Neutrophil (primary cell): ENCODE data around the gene MDFIC.

ENCODE experiments used
- H3K27ac ChIP-seq: fragments of 200-600 bp; sonication (generic); 2 replicates; pipeline ENCODE4 v1.5.1; 2016; ENCODE audit warnings: mild to moderate bottlenecking, moderate library complexity
- H3K27me3 ChIP-seq: fragments of 200-600 bp; sonication (generic); 2 replicates; pipeline ENCODE4 v1.6.0; 2016; ENCODE audit warnings: mild to moderate bottlenecking
- H3K36me3 ChIP-seq: fragments of 200-600 bp; sonication (generic); 2 replicates; pipeline ENCODE4 v1.5.1; 2017
- H3K4me1 ChIP-seq, 2 experiments: fragments of 200-600 bp in 1 of 2; sonication (generic) in 1 of 2; 1 replicate in 1 of 2; 2 replicates in 1 of 2; pipeline versions ENCODE4 v1.5.1 to v1.6.1; 2013 to 2016; ENCODE audit warnings: low read depth in 1 of 2, low read length in 1 of 2, mild to moderate bottlenecking in 1 of 2, moderate library complexity in 1 of 2; ENCODE audit not compliant: control insufficient read depth in 1 of 2, insufficient read depth in 1 of 2
- H3K4me3 ChIP-seq, 2 experiments: fragments of 200-600 bp in 1 of 2; sonication (generic) in 1 of 2; 1 replicate in 1 of 2; 2 replicates in 1 of 2; pipeline ENCODE4 v1.5.1; 2013 to 2016; ENCODE audit warnings: low read depth in 1 of 2, low read length in 1 of 2, mild to moderate bottlenecking in 1 of 2, moderate library complexity in 1 of 2
- H3K9me3 ChIP-seq: fragments of 200-600 bp; sonication (generic); 2 replicates; pipeline ENCODE4 v1.5.1; 2016
- CTCF ChIP-seq: fragments of 200-600 bp; sonication (generic); IDR thresholded peaks from 2 replicates; pipeline ENCODE4 v1.5.1; 2016; ENCODE audit warnings: antibody characterized with exemption

Gene MDFIC

GRCh38 chr7:114922026-114922651, at the start of gene MDFIC:
TSS of gene MDFIC (plus strand) at chr7:114922094. CDS start at chr7:114923034, 940 bp downstream.
- peaks cover 10 to 20% of the 10 kb centered on the region in 2 experiments for H3K4me1 ChIP-seq
- peak within 1 kb of the TSS; percentile 60 to 67 for H3K4me3 ChIP-seq
- no peaks in the 10 kb centered on the region for H3K36me3 ChIP-seq
- H3K27ac ChIP-seq: no peak within 1 kb of the TSS
- no peak for TF ChIP-seq CTCF
- no peaks in the 10 kb centered on the region for H3K9me3 ChIP-seq
- peaks cover 31% of the 10 kb centered on the region for H3K27me3 ChIP-seq

- H3K36me3 ChIP-seq: no peaks in the 10 kb centered on the region
- H3K4me3 ChIP-seq: no peak overlapping the region
- H3K27me3 ChIP-seq: no peaks in the 10 kb centered on the region
- H3K27ac ChIP-seq: no peak overlapping the region
- no peaks in the 10 kb centered on the region for H3K9me3 ChIP-seq
- no peaks in the 10 kb centered on the region for H3K4me1 ChIP-seq
- TF ChIP-seq CTCF: no peak
Observed at GRCh38 chr7:114874170-114874569, 47.7 kb upstream of the MDFIC start.

- no peaks in the 10 kb centered on the region for H3K36me3 ChIP-seq
- no peak overlapping the region for H3K27ac ChIP-seq
- no peak overlapping the region for H3K4me3 ChIP-seq
- H3K4me1 ChIP-seq: no peaks in the 10 kb centered on the region
- H3K9me3 ChIP-seq: no peaks in the 10 kb centered on the region
- no peak for TF ChIP-seq CTCF
- no peaks in the 10 kb centered on the region for H3K27me3 ChIP-seq
Observed at GRCh38 chr7:114875186-114875585, 46.7 kb upstream of the MDFIC start.

- Histone ChIP-seq H3K4me1 (no peaks in the 10 kb centered on the region), H3K9me3 (no peaks in the 10 kb centered on the region), H3K27ac (no peak overlapping the region), H3K27me3 (no peaks in the 10 kb centered on the region), H3K36me3 (no peaks in the 10 kb centered on the region), H3K4me3 (no peak overlapping the region)
- TF ChIP-seq CTCF: no peak
Observed at GRCh38 chr7:114879554-114879953, 42.3 kb upstream of the MDFIC start.

GRCh38 chr7:114885836-114886235, 36.1 kb upstream of the MDFIC start:
- Histone ChIP-seq H3K36me3 (no peaks in the 10 kb centered on the region), H3K9me3 (no peaks in the 10 kb centered on the region), H3K4me3 (no peak overlapping the region), H3K4me1 (no peaks in the 10 kb centered on the region), H3K27me3 (no peaks in the 10 kb centered on the region), H3K27ac (no peak overlapping the region)
- TF ChIP-seq CTCF: no peak
